GM21367 (cell line): Measurements from ENCODE around the gene HDDC3.

ENCODE experiments used
- ATAC-seq: cut with Tn5 transposase; IDR thresholded peaks from one replicate; pipeline ENCODE4 v1.9.1; 2021; ENCODE audit not compliant: unreplicated experiment

Gene HDDC3

DNA sequence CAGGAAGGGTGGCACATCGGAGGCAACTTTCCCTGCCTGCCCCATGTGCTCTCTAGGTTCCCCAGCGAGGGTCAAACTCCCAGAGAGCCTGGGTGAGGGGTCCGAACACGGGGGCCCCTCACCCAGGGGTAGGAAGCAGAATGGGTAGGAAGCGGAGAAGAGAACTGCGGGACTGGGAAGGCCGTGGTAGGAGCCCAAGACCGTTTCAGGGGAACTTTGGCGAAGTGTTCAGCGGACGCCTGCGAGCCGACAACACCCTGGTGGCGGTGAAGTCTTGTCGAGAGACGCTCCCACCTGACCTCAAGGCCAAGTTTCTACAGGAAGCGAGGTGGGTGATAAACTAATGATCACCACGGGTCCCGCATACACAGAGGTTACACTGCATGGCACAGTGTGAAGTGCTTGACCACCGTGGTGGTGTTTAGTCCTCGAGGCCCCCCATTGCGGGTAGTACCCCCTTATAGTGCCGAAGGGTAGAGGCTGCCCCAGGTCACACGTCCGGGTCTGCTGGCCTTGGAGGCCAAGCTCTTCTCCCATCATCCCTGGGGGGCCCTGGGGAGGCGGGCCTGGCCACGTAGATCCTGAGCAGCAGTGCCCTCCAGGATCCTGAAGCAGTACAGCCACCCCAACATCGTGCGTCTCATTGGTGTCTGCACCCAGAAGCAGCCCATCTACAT is 39.7 kb downstream of the HDDC3 start:
- no peak for ATAC-seq

DNA sequence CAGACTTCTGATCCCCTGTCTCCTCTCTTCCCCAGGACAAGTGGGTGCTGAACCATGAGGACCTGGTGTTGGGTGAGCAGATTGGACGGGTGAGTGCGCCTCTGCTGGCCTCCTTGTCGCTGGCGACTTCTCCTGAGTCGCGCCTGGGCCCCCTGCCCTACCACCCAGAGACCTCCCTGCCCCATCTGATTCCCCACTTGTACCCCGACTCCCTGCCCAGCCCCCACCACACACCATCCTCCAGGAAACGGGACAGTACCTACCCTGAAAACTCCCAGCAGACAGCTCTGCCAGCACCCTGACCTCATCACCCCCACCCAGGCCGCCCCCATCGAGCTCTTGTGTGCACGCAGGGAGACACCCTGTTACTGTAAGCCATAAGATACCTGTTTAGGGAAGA is 40.3 kb downstream of the HDDC3 start:
- no peak for ATAC-seq

GRCh38 chr15:90891346-90891949 is 40.9 kb downstream of the HDDC3 start:
- no peak for ATAC-seq

DNA sequence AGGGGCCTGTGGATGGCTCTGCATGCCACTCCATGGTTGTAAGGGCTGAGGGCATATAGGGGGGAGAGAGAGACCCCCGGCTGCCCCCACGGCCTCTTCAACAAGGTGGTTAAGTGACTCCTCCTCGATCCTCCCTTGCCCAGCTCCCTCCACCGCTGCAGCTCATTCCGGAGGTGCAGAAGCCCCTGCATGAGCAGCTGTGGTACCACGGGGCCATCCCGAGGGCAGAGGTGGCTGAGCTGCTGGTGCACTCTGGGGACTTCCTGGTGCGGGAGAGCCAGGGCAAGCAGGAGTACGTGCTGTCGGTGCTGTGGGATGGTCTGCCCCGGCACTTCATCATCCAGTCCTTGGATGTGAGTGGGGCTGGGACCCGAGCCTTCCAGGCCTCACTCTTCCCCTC is 41.5 kb downstream of the HDDC3 start:
- no peak for ATAC-seq

DNA sequence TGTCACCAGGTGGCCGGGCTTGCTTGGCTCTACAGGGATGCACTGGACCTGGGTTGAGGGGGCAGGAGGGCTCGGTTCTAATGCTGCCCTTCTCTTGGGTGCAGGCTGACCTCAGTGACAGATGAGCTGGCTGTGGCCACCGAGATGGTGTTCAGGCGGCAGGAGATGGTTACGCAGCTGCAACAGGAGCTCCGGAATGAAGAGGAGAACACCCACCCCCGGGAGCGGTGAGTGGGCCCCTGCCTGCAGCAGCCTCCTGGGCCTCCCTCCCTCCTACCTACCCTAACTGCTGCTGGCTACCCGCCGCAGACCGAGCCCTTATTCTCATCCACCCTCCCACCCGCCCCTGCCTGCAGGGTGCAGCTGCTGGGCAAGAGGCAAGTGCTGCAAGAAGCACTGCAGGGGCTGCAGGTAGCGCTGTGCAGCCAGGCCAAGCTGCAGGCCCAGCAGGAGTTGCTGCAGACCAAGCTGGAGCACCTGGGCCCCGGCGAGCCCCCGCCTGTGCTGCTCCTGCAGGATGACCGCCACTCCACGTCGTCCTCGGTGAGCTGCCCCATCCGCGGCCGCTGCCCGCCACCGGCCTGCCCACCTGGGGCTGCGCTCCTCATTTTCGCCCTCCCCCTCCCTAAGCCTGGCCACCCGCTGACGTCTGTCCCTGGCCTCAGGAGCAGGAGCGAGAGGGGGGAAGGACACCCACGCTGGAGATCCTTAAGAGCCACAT is 42.5 kb downstream of the HDDC3 start:
- ATAC-seq = no peak

DNA sequence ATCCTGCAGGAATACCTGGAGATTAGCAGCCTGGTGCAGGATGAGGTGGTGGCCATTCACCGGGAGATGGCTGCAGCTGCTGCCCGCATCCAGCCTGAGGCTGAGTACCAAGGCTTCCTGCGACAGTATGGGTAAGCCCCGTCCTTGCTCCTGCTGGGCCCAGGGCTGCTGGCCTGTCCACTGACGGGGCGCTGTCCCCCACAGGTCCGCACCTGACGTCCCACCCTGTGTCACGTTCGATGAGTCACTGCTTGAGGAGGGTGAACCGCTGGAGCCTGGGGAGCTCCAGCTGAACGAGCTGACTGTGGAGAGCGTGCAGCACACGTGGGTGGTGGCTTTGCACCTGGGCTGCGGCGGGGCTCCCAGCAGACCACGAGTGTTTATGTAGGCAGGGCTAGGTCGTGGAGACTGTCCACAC is 43.0 kb downstream of the HDDC3 start:
- ATAC-seq = no peak

- no peak for ATAC-seq
Observed at GRCh38 chr15:90887037-90887481, 45.3 kb downstream of the HDDC3 start.

- ATAC-seq = no peak
Observed at GRCh38 chr15:90886291-90886614, 46.1 kb downstream of the HDDC3 start.

GRCh38 chr15:90885432-90886290 is 46.7 kb downstream of the HDDC3 start:
- no peak for ATAC-seq

GRCh38 chr15:90884719-90885431 is 47.5 kb downstream of the HDDC3 start:
- ATAC-seq = no peak

DNA sequence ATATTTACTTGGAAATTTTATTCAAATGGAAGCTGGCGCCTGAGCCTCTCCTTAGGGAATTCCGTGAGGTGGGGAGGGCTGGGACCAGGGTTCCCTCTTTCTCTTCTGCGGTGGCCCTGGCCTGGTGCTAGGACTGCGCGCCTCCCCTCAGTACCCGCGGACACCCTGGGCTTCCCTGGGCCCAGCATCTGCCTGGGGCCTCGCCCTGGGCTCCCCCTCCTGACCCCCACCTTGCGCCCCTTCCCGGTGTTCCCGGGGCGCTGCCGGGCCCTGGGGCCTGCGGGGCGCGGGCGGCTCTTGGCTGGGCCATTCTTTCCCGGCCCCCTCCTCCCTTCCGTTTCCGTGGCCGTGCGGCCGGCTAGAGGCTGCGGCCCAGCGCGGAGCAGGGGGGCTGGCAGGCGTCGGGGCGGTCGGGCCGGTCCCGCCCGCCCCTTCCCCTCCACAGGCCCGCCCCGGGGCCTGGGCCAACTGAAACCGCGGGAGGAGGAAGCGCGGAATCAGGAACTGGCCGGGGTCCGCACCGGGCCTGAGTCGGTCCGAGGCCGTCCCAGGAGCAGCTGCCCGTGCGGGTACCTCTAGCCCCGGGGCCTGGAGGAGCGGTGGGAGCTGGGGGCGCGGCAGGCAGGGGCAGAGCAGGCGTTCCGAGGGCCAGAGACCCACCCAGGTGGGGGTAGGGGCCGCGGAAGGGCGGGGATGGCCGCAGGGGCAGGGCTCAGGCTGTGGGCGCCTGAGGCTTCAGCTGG is 48.2 kb downstream of the HDDC3 start, which contains the start of gene FES:
Gene FES, plus strand, starts transcription at position 529 of the 743 bp plus-strand sequence. CDS start 542 bp downstream, outside the sequence.
- ATAC-seq = no peak

GRCh38 chr15:90883526-90883975 is 48.8 kb downstream of the HDDC3 start:
- ATAC-seq = no peak

- ATAC-seq = no peak
Observed at GRCh38 chr15:90882781-90883525, 49.4 kb downstream of the HDDC3 start.

DNA sequence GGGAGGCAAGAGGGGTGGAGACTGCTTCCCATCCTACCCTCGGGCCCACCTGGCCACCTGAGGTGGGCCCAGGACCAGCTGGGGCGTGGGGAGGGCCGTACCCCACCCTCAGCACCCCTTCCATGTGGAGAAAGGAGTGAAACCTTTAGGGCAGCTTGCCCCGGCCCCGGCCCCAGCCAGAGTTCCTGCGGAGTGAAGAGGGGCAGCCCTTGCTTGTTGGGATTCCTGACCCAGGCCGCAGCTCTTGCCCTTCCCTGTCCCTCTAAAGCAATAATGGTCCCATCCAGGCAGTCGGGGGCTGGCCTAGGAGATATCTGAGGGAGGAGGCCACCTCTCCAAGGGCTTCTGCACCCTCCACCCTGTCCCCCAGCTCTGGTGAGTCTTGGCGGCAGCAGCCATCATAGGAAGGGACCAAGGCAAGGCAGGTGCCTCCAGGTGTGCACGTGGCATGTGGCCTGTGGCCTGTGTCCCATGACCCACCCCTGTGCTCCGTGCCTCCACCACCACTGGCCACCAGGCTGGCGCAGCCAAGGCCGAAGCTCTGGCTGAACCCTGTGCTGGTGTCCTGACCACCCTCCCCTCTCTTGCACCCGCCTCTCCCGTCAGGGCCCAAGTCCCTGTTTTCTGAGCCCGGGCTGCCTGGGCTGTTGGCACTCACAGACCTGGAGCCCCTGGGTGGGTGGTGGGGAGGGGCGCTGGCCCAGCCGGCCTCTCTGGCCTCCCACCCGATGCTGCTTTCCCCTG is 50.2 kb downstream of the HDDC3 start:
- ATAC-seq = no peak

DNA sequence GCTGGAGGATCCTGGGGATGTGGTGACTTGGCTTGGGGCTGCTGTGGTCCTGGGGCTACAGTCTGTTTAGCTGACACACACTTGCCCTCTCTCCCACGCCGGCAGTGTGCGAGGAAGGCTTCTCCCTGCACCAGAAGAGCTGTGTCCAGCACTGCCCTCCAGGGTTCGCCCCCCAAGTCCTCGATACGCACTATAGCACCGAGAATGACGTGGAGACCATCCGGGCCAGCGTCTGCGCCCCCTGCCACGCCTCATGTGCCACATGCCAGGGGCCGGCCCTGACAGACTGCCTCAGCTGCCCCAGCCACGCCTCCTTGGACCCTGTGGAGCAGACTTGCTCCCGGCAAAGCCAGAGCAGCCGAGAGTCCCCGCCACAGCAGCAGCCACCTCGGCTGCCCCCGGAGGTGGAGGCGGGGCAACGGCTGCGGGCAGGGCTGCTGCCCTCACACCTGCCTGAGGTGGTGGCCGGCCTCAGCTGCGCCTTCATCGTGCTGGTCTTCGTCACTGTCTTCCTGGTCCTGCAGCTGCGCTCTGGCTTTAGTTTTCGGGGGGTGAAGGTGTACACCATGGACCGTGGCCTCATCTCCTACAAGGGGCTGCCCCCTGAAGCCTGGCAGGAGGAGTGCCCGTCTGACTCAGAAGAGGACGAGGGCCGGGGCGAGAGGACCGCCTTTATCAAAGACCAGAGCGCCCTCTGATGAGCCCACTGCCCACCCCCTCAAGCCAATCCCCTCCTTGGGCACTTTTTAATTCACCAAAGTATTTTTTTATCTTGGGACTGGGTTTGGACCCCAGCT is 51.0 kb downstream of the HDDC3 start:
- no peak for ATAC-seq

- no peak for ATAC-seq
Observed at GRCh38 chr15:90880381-90881145, 51.8 kb downstream of the HDDC3 start.
